Panc1 (cell line): Measurements from ENCODE around the gene SPR. TPM values are rescaled to one million over a fixed set of nuclear protein-coding genes. Genes with fewer than 3 reads are reported as not detected.

Source experiments
- ATAC-seq: fragments of 200-7000 bp; cut with Tn5 transposase; 2 replicates; pipeline ENCODE4 v1.9.1; 2020; ENCODE audit warnings: mild to moderate bottlenecking, moderate library complexity
- BruUV-seq: library from RNA; stranded (reverse); fragments of 400-500 nt; replicated peaks from 2 replicates; lab custom pipeline; 2021; lab: Mats Ljungman, UMichigan
- CTCF ChIA-PET: fragments of 300-600 bp; sonication (Branson Sonifier 250); formaldehyde crosslinking; loops from one replicate; lab custom pipeline; 2022; ENCODE audit warnings: antibody characterized with exemption; lab: Charles Lee
- POLR2A ChIA-PET: fragments of 300-600 bp; sonication (Branson Sonifier 250); formaldehyde crosslinking; loops from one replicate; lab custom pipeline; 2022; ENCODE audit warnings: antibody characterized with exemption; lab: Charles Lee
- DNase-seq: peaks from one replicate; pipeline ENCODE4 v3.0.0-alpha.2; 2010; ENCODE audit warnings: low read depth, low spot score
- H3K27ac ChIP-seq: 2 replicates; pipeline ENCODE4 v1.5.1; 2011; ENCODE audit warnings: mild to moderate bottlenecking, low read length, inconsistent platforms
- H3K27me3 ChIP-seq: fragments of 200-500 bp; sonication (Bioruptor generic); 2 replicates; pipeline ENCODE4 v1.6.0; 2014; ENCODE audit warnings: low read length, inconsistent platforms; ENCODE audit not compliant: control insufficient read depth, insufficient read depth
- H3K36me3 ChIP-seq: fragments of 200-500 bp; sonication (Bioruptor generic); 2 replicates; pipeline ENCODE4 v1.5.1; 2014; ENCODE audit warnings: inconsistent platforms, mild to moderate bottlenecking, low read length, moderate library complexity; ENCODE audit not compliant: control insufficient read depth, insufficient read depth
- H3K4me1 ChIP-seq: 2 replicates; pipeline ENCODE4 v1.5.1; 2011; ENCODE audit warnings: inconsistent platforms, mild to moderate bottlenecking, low read length, moderate library complexity; ENCODE audit not compliant: control insufficient read depth, insufficient read depth
- H3K4me3 ChIP-seq, 2 experiments: 2 replicates each; pipeline ENCODE4 v1.5.1; 2011 to 2012; ENCODE audit warnings: low read depth in 2 of 2, low read length in 2 of 2, mild to moderate bottlenecking in 2 of 2, inconsistent platforms in 1 of 2, moderate library complexity in 1 of 2
- H3K9me3 ChIP-seq: fragments of 200-500 bp; sonication (Bioruptor generic); 2 replicates; pipeline ENCODE4 v1.5.1; 2014; ENCODE audit warnings: low read depth, mild to moderate bottlenecking, inconsistent platforms, low read length, moderate library complexity; ENCODE audit not compliant: control insufficient read depth, insufficient read depth
- CTCF ChIP-seq: fragments of 450-650 bp; IDR thresholded peaks from 2 replicates; pipeline ENCODE4 v1.5.1; 2017; ENCODE audit warnings: mild to moderate bottlenecking
- POLR2AphosphoS5 ChIP-seq: IDR thresholded peaks from 2 replicates; pipeline ENCODE4 v1.6.1; 2012; ENCODE audit warnings: mild to moderate bottlenecking, low read depth, low read length, moderate library complexity
- REST ChIP-seq, 2 experiments: IDR thresholded peaks; 2 replicates each; pipeline ENCODE4 v1.6.1; 2011 to 2012; ENCODE audit warnings: low read depth in 2 of 2, control low read depth in 1 of 2, low read length in 1 of 2, mild to moderate bottlenecking in 1 of 2, moderate library complexity in 1 of 2; ENCODE audit not compliant: insufficient read depth in 1 of 2
- SIN3A ChIP-seq: IDR thresholded peaks from 2 replicates; pipeline ENCODE4 v1.6.1; 2012; ENCODE audit warnings: low read depth, mild to moderate bottlenecking, low read length, moderate library complexity, borderline replicate concordance; ENCODE audit not compliant: insufficient read depth
- TCF7L2 ChIP-seq: IDR thresholded peaks from 2 replicates; pipeline ENCODE4 v1.6.1; 2011; ENCODE audit warnings: mild to moderate bottlenecking, low read depth, low read length, inconsistent platforms
- in situ Hi-C: cut with HindIII; loops from 2 replicates; pipeline ENCODE4 v1.10.0; 2016; ENCODE audit warnings: low sequenced_read_pairs, low pct_unique_long_range_greater_than_20kb
- intact Hi-C: fragments of 100-400 bp; cut with micrococcal nuclease; formaldehyde crosslinking; loops from one replicate; pipeline ENCODE4 v1.10.0; 2022; ENCODE audit not compliant: unreplicated experiment
- total RNA-seq: library from RNA; stranded (reverse); gene quantifications from one replicate; pipeline ENCODE4 v1.2.1, GENCODE V29; 2021; ENCODE audit not compliant: unreplicated experiment

Gene SPR
- total RNA-seq, 1 experiment from 2014 or later: 75.4 TPM

GRCh38 chr2:72940786-72941185 is 53.6 kb downstream of the SPR start:
- BruUV-seq: no TSS peak
- POLR2A ChIA-PET: no interaction called here
- TF ChIP-seq TCF7L2 (no peak), POLR2AphosphoS5 (no peak), CTCF (no peak), REST (IDR thresholded peaks at IDR 0.05; ENCODE audit: insufficient read depth in 1 of 2, low read depth in 2 of 2, low read length in 1 of 2) (no peak), SIN3A (no peak)
- ATAC-seq (no peak), DNase-seq (no peak)
- Histone ChIP-seq H3K4me3 (no peak overlapping the region), H3K9me3 (no peaks in the 10 kb centered on the region), H3K4me1 (no peaks in the 10 kb centered on the region), H3K27me3 (no peaks in the 10 kb centered on the region), H3K36me3 (no peaks in the 10 kb centered on the region), H3K27ac (no peak overlapping the region)
- in situ Hi-C loops (no loop called here), intact Hi-C loops (no loop called here)
- CTCF ChIA-PET: interaction anchor here (0.6 to 1.1 kb wide), 2 partner anchors 47 to 223 kb away, joined by 5 to 11 read pairs; no protein-coding TSS in a partner anchor

Other genes starting within 250 kb of the SPR start
- 23.2 TPM for gene EXOC6B, start 61.4 kb upstream of the SPR start, total RNA-seq
- gene EMX1, start 30.1 kb downstream of the SPR start, total RNA-seq: 0.36 TPM
- gene SFXN5, start 184.3 kb downstream of the SPR start, total RNA-seq: 27.8 TPM
- 27.3 TPM for gene RAB11FIP5, start 225.5 kb downstream of the SPR start, total RNA-seq